ENCODE results near the gene FAM50B. TPM values are rescaled to one million over a fixed set of nuclear protein-coding genes. Genes with fewer than 3 reads are reported as not detected.

Gene FAM50B
- polyA plus RNA-seq, 5 donors, result 7.9 to 24.9 (median 9.7) TPM

DNA sequence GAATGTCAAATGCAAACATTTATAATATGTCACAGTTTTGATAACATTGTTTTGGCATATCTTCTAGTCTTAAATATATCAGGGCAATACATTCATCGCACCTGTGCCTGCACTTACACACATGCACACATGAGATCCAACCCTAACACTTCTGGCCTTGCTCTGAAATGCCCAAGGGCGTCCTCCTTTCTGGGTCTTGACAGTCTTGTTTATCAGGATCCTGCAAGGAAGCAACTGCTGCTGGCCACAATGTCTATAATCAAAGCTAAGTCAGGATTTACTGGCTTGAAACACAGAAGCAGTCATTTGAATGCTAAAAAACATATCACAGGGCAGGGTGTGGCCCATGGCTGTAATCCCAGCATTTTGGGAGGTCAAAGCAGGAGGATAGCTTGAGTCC, 32.9 kb upstream of the FAM50B start:
- no peak for DNase-seq

DNA sequence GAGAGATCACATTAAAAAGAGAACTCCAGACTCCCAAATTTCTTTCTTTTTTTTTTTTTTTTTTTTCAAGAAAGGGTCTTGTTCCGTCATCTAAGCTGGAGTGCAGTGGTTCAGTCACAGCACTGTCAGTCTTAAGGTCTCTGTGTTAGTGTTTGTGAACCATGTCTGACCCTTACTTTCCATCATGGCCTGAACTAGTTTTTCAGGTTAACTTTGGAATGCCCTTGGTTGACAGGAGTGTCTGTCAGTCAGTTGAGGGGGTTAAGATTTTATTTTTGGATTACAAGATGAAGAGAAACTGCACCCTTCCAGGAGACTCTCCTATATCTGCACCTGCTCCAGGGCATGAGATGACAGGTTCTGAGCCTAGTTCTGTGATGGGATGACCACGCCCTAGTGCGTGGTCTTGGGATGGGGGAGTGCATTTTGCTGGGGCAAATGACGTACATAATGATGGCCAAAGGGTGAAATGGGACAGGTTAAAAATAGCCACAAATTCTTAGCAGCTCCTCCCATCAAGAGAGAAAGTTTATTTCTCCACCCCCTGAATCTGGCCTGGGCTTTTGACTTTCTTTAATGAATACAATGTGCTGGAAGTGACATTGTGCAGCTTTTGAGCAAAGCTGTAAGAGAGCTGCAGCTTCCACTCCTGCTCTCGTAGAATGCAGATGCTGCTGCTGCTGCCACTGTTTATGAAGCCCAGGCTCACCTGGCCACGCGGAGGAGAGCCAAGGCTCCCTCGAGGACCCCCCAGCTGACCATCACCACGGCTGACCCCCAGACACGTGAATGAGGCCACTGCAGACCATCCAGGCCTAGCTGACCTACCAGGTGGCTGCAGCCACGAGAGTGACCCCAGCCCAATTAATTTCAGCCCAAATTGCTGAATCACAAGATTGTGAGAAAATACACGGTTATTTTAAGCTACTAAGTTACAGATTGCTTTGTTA, 29.7 kb upstream of the FAM50B start:
- DNase-seq, result no peak

DNA sequence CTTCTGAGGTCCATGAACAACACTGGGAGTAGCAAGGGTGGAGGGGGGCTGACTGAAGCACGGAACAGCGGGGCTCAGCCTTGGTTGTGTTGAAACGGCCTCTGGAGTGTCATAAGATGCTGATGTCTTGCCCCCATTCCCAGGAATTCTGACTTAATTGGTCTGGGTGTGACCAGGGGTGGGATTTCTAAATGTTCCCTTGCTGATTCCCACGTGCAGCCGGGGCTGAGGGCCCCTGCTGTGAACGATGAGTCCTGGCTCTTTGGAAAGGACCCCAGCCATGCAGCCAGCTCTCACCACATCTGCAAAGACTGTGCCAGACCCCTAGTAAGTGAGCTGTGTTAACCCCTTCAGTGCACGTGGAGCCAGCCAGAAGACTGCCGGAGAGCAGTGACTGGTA, 28.6 kb upstream of the FAM50B start:
- DNase-seq, result no peak

DNA sequence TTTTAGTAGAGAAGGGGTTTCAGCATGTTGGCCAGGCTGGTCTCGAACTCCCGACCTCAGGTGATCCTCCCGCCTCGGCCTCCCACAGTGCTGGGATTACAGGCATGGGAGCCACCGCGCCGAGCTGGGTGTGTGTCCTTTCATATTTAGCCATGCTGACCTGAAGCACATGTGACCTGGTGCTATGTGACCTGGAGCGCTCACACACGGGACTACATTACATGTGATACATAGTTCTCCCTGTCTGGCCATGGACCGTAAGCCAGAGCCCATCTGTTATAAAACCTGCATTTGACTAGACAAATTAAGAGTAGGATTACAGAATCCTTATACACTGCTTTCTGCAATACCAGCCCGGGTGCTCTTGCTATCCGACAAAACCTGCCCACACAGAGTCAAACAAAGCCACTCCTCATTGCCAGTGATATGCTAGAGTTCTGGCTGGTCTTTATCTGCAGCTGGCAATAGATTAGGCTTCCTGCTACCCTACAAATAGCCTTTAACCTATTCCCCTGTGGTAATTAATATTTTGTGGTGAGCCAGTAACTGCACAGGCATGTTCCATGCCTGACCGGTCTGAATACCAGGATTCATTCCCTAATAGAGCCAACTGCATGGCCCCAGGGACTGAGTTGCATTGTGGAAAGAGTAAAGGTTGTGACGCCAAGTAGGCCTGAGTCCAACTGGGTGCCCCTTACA, 26.3 kb upstream of the FAM50B start:
- no peak for DNase-seq

DNA sequence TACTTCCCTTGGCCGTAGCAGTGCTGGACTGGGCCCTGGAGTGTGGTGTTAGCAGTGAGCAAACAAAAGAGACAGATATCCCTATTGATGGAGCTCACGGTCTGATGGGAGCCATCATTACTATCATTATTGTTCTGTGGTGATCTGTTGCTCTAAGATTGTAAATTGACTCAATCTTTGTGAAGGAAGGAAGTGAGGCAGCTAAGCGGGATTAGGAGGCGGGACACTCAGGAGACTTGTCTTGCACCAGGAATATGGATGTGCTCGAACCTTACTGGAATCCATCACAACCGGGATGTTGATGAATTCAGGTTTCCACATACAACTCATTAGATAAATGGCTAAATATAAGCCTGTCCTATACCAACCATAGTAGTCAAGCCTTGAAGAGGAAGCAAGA, 25.5 kb upstream of the FAM50B start:
- DNase-seq, result no peak

DNA sequence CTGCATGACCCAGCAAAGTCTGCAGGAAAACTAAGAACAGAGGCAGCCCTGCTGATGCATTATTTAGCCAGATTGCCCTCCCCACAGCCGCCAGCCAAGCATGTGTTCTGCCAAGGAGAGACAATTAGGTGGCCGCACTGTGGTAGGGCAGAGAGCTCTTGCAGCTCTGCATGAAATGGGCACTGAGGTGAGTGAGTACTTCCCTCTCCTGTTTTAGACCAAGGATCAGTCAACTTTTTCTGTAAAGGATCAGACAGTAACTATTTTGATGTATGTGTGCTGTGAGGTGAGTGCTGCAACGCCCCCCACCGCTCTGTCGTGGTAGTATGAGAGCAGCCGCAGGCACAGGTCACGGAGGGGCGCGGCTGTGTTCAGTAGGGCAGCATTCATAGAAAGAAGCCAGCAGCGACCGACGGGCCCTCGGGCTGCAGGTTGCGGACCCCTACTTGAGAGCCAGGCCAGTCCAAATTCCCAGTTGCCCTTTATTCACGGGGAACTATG, 23.8 kb upstream of the FAM50B start:
- peak in 1 of 2 donors; percentile 36 for DNase-seq

DNA sequence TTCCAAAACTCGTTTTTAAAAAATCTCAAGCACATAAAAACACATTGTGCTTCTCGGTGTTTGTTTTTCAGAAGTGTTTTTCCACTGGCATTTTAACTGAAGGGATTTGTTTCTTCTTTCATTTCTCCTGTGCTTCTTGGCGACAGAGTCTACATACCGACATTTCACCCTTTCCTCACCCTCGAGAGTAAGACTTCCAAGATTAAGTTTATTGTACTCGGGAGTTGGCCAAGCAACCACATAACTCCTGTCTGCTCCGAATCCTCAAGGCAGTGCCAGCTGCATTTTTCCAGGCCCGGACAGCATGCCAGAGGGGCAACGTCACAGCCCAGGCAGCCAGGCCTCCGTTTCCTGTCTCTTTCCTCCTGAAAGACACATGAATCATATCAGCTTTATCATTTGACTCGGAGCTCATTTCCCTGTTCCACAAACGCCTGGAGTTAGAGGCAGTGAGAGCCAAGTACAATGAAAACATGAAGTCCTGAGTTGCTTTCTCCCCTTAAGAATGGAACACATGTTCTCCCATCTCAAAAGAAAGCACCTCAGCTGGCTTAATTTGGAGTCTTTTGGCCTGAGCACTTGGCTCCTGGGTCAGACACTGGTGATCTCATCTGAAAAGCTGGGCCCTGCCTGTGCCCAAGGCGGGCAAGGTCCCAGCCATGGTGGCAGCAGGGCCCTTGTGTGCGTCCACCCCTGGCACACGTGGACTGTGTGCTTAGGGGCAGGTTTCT, 23.2 kb upstream of the FAM50B start:
- DNase-seq, result peak; percentile 86 to 87

DNA sequence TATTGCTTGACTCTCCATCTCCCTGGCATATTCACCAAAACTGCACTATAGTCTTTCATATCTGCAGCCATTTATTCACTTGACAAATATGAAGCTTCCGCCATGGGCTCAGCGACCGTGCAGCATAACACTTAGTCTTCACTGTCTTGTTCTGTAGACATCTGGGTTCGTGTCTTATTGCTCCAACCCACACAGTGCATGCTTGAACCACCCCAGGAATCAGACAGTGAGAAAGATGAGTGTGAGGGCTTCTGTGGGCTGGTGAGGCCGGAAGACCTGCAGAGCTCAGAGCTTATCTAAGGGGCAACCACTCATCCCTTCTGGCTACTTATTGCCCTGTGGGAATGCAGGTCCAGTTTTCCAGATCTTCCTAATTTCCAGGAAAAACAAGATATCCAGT, 19.9 kb upstream of the FAM50B start:
- no peak for DNase-seq

DNA sequence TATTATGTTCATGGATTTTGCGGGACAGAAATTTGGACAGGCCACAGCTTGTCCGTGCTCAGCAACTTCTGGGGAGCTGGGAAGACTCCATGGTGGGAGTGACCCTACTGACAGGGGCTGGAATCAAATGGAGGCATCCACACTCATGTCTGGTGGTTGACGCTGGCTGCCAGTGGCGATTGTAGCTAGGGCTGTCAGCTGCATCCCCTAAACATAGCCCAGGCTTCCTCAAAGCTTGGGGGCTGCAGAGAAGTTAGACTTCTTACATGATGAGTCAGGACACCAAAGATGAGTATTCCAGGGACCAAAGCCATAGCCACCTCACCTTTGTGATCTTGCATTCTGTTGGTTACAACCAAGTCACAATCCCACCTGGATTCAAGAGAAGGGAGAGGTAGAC, 18.4 kb upstream of the FAM50B start:
- DNase-seq, result no peak

DNA sequence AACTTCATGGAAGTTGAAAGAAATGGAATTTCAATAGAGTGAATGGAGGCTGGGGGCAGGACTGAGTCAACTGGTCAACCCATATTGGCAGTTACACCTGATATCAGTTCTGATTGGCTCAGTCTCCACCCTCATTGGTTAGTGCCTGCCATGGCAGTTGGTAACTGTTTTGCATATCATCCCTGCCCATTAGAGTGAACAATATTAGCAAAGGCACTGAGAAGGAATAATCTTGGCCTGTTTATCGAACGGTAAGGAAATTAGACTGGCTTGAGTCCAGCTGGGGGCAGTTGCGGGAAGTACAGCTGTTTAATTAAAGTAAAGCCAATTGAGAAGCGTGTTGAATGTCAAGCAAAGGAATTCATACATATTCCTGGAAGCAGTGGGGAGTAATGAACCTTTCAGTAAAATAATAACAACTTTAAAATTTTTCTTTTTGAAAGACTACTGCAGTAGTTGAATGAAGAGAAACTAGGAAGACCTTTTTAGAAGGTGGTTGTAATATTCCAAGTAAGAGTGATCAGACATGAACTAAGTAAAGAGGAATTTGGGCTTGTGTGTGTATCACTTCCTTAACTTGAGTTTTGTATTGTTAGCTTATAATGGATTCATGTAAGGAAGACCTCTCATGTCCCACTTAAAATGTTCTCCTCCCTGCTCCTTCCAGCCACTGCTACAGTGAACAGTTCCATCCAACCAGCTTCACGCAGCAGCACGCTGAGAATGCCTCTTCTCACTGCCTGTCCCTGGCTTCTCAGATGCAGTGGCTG, 17.2 kb upstream of the FAM50B start:
- no peak for DNase-seq

DNA sequence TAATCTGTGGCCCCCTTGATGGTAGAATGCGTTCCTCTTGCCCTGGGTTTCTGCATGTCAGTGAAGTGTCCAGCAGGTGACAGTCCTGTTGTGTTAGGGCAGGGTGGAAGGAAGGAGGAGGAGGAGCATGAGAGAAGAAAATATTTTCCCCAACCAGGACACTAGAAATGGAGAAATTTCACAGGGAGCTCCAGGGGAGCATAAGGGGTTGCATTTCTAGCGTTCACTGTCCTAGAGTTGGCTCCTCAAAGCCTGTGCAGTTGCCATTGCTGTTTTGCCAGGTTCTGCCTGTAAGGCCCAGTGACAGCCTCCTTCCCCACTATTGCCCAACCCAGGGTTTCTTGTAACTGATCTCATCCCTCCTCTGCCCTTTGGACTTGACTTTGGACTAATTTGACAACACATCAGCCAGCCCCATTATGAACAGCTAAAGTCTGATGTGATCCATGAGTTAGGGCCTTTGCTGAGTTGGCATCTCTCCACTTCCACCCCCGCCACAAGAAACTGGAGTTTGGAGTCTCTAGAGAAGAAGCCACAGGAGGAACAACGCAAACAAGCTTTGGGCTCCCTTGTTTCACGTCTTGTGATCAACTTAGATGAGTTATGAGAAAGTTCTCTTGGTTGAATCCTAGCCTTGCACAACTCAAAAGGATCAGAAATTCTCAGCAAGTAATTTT, 14.0 kb upstream of the FAM50B start:
- DNase-seq, result no peak

DNA sequence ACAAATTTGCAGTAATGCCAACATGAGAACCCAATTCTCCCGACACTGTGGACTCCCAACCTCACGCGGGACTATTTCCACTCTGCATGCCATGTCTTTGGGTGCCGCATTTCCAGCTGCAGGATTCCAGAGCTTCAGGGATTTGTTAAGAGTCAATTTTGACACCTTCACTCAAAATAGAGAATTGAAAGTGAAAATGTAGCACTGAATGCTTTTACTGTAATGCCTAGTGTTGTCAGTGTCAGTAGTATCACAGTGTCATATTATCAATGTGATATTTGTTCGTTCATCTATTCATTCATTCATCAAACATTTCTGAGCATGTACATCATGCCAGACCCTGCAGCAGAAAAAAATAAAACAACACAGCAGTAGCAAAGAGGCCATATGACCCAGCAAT, 13.4 kb upstream of the FAM50B start:
- no peak for DNase-seq

DNA sequence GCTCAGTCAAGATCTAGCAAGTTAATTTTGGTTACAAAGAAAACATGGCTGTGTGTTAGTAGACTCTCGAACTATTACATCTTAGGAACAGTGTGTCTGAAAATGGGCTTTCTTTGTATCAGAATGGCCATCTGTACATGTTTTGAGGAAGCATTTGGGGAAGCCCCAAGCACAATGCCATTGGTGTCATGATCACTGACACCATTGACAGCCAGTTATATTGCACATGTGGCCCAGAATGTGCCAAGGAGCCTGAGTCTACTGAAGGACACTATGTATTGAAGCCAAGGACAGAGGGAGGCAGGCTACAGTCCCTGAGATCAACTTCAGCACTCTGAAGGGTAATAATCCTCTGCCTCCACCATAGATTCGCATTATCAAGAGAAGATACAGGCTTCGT, 12.6 kb upstream of the FAM50B start:
- no peak for DNase-seq

DNA sequence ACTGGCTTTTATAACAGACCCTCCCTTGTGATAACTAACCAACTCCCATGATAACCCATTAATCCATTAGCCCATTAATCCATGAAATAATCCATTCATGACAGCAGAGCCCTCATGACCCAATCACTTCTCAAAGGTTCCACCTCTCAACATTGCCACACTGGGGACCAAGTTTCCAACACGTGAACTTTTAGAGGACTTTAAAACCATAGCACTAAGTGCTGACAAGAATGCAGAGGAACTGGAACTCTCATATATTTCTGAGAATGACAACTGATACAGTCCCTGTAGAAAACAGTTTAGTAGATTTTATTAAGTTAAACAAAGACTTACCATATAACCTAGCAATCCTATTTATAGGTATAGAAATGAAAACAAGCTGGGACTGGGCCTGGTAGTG, 11.4 kb upstream of the FAM50B start:
- DNase-seq, result no peak

DNA sequence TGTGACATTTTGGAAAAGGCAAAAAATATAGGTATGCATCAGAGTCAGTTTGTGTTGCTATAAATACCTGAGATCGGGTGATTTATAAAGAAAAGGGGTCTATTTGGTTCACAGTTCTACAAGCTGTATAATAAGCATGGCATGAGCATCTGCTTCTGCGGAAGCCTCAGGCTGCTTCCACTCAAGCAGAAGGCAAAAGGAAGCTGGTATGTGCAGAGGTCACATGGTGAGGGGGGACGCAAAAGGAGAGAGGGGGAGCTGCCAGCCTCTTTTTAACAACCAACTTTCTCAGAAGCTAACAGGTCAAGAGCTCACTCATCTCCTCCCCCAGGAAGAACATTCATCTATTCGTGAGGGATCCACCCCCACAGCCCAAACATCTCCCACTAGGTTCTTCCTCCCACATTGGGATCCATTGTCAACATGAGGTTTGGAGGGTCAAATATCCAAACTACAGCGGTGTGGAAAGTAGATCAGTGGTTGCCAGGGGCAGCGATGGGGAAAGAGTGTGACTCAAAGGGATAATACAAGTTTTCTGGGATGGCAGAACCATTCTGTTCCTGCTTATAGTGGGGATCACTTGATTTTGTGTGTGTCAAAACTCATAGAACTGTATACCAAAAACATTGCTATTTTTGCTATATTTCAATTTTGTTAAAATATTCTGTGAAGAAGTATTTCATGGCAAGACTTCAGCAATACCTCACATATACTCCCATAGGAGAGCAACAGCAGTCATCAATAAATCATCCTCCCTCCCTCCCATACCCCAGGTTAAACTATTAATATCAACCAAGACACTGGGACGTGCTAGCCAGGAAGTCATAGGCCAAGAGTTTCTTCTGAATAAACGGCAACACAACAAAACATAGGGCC, 9.9 kb upstream of the FAM50B start:
- no peak for DNase-seq

DNA sequence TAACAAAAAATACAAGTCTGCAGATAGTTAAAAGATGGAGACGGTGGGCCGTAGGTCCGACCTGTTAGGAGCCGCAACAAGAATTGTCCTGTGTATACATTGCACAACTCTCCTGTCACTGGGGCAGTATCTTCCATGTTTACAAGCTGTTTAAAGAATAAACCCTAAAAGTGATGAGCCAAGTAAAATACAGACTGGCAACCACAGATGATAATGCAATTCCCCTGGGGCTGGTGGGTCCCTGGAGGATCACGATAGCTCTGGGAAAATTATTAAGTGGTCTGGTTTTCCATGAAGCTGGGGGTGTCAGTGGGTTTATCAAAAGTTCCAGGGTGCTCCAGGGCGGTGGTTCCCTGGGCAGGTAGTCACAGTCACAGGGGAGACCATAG, 8.1 kb upstream of the FAM50B start:
- no peak for DNase-seq

DNA sequence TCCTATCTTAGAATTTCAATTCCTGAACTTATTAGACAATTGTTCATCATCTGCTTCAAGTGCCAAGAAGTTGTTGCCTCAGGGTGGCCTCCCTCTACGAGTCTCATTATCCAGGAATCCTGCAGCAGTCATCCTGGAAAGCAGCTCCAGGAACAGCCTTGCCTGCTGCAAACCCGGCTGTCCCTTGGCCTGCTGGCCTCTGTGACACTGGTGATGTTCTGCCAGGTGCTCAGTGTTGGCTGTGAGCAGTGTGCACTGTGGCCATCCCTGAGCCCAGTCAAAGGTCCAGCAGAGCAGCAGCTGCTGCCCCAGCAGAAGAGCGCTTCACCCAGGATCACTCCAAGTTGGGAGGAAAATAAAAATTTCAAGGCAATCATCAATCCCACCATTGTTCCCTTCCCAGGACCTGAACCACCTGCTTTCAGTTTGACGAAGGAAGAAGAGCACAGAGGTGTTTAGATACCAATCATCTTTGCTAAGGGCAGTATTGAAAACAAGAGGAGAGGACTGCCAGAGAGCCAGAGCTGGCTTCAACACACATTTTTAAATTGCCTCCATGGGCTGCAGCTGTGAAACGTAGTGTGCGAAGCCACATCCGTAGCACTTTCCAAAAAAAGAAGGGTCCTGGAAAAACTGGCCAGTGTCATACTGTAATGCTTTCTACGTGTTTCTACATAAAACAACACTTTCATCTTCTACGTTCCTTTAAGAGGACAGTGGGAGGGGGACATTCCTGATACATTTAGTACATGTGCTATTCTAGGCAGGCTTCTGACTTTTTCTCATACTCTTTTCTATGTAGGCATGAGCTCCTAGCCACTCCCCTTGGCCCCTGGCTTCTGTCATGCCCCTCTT, 7.2 kb upstream of the FAM50B start:
- DNase-seq, result no peak

DNA sequence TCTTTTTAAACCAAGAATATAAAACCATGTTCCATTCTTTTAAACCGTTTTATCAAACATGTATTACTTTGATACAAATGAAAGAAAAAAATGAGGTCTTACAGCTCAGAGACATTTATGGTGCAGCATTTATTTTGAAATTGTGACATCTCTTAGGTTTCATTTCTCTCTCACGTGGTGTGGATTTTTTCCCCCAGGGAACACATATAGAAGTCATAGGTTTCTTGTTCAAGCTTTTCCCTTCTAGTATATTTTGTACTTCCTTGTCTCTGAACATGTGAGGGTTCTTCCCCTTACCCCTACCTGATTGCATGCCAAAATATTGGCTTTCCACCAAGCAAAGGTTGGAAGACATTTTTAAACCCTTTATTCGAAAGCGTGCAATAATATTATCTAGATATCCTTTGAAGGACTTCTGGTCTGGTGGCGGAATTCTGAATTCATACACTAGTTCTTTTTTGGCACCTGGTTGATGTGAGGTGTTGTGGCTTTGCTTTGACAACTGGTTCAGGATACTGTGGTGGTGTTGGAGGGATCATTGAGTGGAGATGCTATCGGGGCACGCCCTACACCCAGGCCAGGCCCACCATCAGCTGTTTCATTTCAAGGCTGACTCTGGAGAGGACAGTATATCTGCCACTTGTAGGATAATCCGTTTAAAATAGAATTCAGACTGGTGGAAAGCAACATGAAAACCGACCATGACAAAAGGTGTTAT, 5.6 kb upstream of the FAM50B start:
- no peak for DNase-seq
